GM19099 (cell line): Measurements from ENCODE around the gene CFTR.

Source experiments
- POLR2A ChIP-seq: IDR thresholded peaks from 3 replicates; pipeline ENCODE4 v1.6.1; 2011; ENCODE audit warnings: low read depth; ENCODE audit not compliant: insufficient read length; ENCODE audit errors: extremely low read depth

The CFTR gene

DNA sequence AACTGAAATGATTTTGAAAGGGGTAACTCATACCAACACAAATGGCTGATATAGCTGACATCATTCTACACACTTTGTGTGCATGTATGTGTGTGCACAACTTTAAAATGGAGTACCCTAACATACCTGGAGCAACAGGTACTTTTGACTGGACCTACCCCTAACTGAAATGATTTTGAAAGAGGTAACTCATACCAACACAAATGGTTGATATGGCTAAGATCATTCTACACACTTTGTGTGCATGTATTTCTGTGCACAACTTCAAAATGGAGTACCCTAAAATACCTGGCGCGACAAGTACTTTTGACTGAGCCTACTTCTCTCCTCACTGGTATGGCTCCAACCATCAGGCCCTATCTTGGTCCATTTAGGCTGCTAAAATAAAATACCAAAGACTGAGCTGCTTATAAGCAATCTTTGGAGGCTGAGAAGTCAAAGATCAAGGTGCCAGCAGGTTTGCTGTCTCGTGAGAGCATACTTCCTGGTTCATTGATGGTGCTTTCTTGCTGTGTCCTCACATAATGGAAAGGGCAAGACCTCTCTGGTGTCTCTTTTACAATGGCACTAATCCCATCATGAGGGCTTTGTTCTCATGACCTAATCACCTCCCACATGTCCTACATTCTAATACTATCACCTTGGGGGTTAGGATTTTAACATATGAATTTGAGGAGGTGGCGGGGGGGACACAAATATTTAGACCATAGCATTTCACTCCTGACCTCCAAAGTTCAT is 173.3 kb downstream of the CFTR start:
- TF ChIP-seq POLR2A: no peak

DNA sequence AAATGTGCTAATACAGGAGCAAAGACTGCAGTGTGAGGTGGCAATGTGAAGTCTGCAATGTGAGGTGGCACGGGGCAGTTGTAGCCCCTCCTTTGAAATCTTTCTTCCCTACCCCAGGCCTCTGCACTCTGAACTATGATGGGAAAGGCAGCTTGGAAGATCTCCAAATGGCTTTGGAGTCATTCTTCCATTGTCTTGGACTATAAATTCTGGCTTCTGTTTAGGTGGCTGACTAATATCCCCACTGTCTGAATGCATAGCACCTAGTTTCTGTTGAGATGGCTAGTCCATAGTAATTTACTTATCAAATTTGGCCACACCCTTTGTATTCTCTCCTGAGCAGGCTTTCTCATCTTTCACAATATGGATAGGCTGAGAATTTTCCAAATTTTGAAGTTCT is 175.0 kb downstream of the CFTR start:
- TF ChIP-seq POLR2A: no peak

DNA sequence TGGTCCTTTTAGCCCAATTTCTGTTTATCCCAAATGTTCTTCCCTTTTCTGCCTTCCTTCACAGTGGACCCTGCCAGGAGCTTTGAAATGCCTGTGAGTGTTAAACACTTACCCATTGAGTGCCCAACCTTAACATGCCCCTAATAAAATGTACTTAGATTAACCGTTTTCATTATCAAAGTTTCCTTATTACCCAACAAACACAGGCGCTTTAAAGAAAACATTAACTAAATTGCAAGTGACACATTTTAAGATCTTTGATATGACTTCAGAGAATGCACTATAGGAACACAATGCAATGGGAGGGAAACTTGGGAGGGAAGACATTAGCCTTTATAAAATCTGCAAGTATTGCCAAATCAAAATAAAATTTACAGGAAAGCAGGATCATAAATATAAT is 177.0 kb downstream of the CFTR start:
- TF ChIP-seq POLR2A: no peak

DNA sequence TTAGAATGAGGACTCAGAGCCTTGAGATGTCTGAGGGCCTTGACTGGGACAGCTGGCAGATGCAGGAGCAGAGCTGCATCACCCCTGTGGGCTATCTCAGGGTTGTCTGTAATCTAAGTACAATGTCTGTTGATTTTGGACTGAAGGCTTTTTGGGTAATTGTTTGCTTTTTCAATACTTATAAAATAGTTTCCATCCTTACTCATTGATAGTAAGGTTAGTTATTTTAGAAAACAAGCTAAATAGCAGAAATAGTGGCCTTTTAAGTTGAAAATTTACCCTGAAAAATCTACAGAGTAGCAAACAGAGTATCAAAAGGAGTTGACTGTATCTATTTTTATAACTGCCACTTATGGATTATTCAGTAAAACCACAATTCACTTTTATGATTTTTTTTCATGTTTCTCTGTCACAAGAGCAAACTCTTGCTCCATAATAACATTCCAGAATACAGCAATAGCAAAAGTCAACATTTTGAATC is 179.7 kb downstream of the CFTR start:
- no peak for TF ChIP-seq POLR2A

DNA sequence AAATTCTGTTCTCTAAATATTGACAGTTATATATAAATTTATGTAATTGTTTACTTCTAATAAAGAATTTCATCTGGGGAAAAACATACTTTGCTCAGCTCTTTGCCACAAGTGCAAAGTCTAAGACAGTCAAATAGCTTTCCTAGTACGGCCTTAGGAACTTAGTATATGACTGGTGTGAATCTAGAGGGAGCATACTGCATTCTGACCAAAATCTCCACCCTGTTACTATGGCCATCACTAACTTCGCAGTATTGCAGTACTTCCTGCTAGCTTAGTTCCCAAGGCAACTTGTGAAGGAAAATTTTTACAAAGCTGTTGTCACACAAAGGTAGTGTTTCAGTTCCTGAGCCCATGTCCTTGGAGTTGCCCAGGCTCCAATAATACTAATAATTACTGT is 181.5 kb downstream of the CFTR start:
- TF ChIP-seq POLR2A: no peak

DNA sequence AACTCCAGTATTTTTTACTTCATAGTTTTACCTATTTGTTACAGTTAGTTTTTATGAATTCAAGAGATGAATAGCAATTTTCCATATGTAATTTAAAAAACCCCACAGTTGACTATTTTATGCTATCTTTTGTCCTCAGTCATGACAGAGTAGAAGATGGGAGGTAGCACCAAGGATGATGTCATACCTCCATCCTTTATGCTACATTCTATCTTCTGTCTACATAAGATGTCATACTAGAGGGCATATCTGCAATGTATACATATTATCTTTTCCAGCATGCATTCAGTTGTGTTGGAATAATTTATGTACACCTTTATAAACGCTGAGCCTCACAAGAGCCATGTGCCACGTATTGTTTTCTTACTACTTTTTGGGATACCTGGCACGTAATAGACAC is 184.2 kb downstream of the CFTR start:
- TF ChIP-seq POLR2A: no peak

DNA sequence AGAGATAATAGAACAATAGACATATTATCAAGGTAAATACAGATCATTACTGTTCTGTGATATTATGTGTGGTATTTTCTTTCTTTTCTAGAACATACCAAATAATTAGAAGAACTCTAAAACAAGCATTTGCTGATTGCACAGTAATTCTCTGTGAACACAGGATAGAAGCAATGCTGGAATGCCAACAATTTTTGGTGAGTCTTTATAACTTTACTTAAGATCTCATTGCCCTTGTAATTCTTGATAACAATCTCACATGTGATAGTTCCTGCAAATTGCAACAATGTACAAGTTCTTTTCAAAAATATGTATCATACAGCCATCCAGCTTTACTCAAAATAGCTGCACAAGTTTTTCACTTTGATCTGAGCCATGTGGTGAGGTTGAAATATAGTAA is 185.5 kb downstream of the CFTR start:
- no peak for TF ChIP-seq POLR2A

DNA sequence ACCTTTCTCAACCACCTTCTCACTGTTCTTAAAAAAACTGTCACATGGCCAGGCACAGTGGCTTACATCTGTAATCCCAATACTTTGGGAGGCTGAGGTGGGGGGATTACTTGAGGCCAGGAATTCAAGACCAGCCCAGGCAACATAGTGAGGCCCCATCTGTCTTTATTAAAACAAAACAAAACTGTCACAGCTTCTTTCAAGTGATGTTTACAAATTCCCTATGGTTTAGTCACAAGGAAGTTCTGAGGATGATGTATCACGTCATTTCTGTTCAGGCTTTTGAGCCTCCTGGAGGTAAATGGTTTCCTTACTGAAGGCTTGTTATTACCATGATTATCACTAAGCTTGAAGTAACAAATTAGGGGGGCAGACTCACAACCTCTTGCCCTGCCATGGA is 186.2 kb downstream of the CFTR start:
- no peak for TF ChIP-seq POLR2A

DNA sequence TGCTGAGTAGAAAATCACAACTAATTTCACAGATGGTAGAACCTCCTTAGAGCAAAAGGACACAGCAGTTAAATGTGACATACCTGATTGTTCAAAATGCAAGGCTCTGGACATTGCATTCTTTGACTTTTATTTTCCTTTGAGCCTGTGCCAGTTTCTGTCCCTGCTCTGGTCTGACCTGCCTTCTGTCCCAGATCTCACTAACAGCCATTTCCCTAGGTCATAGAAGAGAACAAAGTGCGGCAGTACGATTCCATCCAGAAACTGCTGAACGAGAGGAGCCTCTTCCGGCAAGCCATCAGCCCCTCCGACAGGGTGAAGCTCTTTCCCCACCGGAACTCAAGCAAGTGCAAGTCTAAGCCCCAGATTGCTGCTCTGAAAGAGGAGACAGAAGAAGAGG is 186.9 kb downstream of the CFTR start:
- no peak for TF ChIP-seq POLR2A

DNA sequence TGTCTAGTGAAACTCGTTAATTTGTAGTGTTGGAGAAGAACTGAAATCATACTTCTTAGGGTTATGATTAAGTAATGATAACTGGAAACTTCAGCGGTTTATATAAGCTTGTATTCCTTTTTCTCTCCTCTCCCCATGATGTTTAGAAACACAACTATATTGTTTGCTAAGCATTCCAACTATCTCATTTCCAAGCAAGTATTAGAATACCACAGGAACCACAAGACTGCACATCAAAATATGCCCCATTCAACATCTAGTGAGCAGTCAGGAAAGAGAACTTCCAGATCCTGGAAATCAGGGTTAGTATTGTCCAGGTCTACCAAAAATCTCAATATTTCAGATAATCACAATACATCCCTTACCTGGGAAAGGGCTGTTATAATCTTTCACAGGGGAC is 187.6 kb downstream of the CFTR start:
- no peak for TF ChIP-seq POLR2A

DNA sequence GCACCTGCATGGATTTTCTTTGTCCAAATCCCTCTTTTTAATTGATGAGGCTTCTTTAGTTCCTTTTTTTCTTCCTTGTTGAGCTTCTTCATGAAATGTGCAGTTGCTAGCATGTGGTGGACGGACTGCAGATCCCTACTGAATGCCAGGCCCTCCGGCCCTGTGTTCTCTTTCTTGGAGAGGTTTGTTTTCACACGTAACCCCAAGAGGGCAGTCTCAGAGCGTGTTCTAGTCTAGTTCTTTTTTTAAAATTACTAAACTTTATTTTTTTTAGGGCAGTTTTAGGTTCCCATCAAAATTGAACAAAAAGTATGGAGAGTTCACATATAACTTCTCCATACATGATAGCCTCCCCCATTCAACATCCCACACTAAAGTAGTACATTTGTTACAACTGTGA is 190.0 kb downstream of the CFTR start:
- no peak for TF ChIP-seq POLR2A

DNA sequence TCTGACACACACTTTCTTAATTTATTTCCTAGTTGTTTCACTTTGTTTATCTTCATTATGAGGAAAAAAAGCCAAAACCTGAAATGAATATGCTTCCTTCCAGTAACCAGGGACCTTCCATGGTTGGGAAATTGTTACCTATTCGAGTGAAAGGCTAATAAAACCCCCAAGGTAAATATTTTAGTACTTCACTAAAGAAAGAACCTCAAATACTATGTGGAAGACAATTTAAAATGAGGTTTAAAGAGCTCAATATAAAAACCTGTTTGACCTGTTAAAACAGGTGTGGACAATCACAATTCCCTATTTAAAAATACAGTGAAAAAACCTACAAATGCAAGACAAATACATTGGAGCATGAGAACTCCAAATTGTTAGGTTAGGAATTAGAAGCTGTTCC is 192.6 kb downstream of the CFTR start:
- TF ChIP-seq POLR2A: no peak

DNA sequence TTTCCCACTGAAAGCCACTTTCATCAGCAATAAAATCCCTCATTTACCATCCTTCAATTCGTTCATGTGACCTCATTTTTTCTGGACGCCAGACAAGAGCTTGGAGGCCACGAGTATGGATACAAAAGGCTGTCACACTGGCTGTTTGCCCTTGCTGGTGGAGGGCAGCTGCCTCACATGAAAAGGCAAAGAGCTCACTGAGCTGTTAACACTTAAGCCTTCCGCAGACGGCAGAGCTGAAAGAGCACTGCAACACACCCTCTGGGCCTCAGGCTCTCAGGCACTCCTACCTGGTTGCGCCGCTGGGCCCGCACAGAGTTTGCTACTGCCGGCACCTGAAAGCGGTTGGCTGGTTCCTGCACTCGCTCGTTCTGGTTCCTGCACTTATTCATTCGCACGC is 193.5 kb downstream of the CFTR start:
- TF ChIP-seq POLR2A: no peak

DNA sequence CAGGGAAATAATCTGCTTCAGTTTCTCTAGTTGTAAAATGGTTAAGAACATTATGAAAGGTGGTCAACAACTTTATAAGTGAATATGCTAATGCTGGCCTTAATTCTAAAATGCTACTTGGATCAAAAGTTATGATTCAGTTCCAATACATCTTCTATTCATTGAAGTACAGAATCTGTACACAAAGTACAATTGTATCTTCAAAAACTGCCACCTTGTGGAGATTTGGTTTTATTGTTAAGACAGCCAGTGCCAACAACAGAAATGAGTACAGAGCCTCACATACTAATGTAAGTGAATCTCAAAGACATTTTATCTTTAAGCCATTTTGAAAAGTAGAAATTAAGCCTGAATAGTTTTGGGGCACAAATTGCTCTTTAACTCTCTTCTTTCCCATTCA is 194.0 kb downstream of the CFTR start:
- no peak for TF ChIP-seq POLR2A

DNA sequence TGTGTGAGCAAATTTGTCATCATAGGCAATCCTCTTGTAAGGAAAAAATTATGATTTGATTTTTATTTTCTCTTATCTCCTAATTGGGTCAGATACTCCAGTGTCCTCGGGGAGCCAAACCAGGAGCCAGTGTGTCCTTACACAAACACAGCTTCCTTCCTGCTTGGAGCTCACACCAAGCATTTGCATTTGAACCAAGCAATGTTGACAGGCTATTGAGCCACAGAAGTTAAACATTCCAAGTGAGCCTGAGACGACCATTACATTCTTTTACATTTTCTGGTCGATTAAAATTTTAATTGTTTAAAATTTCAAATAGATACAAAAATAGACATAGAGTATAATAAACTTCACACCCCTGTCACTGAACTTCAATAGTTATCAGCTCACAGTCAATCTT is 194.8 kb downstream of the CFTR start:
- no peak for TF ChIP-seq POLR2A

DNA sequence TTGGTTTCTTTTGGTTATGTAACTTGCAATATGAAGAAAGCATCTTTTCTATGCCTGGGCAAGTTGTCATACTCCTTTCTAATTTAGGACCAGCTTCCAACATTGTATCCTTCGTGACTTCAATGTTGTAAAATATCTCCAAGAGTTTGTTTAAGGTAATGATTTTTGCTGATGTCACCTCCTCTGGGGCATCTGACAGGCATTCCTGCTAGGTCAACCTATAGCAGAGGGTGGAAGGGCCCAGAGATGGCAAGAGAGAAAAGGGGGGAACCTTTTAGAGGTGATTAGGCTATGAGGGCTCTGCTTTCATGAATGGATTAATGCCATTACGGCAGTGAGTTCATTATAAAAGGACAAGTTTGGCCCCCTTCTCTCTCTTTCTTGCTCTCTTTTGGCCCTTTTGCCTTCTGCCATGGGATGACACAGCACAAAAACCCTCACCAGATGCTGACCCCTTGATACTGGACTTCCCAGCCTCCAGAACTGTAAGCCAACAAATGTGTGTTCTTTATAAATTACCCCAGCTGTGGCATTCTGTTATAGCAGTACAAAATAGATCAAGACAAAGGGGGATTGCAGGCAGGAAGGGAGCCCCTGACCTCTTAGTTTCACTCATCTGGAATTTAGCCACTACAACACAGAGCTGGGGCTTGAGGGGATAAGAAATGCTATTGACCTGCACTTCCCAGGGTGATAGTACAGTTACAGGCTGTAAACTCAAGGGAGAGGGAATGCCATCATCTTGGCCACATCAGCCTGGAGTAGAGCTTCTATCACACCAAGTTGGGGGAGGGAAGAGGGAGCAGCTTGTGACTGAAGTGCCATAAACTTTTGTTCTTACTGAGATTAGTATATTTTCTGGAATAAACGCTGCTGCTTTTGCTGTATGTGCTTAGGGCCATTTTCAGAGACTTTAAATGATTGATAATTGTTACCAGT is 195.9 kb downstream of the CFTR start:
- no peak for TF ChIP-seq POLR2A
